Measurements from ENCODE around the gene PKDCC.

The PKDCC gene
- 0.31 to 0.77 reads per million in 2 donors for total RNA-seq

- DNase-seq = peak; percentile 30
Measured at GRCh38 chr2:42047488-42048298, at the start of gene PKDCC. Gene PKDCC (plus strand): TSS chr2:42048021. CDS start chr2:42048200, 179 bp downstream.

DNA sequence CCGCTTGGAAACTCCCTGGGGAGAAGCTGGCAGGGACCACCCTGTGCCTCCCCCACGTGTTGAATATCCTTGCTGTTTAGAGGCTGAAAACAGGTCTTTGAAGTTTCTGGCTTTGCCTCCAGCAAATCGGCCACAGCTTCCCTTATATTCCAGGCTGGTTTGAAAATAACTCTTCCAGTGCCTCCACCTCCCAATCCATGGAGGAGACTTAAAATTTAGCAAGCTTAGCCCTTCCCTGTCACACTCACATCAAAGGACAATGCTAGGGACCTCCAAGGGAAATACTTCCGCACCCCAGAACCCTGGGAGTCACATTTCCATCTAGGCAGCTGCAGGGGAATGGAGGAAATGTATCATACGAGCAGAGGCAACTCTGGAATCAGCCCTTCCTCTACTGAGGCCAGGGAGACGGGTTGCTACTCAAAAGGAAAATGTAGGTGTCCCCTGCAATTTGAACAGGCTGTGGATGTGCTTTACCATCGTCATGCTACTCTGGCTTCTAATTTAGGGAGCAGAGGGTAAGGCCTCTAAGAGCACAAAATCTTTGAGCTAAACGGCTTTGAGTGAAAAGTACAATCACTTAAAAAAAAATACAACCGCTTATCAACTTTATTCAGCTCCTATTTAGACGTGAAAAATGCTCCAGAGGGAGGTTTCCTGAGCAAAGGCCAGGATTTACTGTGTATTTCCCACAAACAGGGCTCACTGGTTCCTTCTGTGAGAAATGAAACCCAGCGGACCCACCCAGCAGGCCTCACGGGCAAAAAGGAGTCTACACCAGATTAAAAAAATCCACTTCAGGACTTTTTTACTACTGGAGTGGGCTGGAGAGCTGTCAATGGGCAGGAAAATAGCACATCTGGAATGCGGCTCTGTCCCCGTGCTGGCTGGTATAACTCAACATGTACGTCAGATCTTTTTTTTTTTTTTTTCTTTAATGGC, 49.4 kb upstream of the PKDCC start:
- no peak for DNase-seq

DNA sequence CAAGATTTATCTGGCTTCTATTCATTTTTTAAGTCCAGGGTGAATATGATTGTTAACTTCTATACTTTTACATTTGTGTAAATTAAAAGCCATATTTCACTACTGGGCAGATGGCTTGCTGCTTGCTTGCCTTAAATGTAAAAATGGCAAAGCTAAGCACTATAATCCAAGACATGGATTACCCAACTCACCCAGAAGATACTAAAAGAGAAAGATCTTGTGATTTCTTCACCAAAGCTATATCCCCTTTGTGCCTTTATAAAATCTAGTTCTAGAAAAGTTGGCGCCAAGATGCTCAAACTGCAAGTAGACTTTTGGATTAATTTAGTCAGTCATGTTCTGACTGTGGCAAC, 48.7 kb upstream of the PKDCC start:
- DNase-seq = no peak

GRCh38 chr2:41999592-42000281, 48.1 kb upstream of the PKDCC start:
- DNase-seq = no peak

- DNase-seq = no peak
Measured at GRCh38 chr2:42001711-42002201, 46.1 kb upstream of the PKDCC start.

DNA sequence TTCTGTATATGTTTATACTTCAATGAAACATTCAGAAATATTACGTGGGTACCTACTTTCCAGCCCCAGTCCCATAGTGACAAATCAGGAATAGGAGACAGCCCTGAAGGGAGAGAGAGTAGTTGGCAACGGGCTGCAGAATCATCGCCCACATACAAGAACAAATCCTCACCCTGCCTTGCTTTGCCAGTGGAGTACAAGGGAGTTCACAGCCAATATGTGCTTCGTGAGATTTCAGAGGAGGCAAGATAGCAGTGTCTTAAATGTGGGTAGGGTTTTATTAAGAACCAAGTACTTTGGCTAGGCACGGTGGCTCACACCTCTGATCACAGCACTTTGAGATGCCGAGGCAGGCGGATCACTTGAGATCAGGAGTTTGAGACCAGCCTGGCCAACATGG, 40.3 kb upstream of the PKDCC start:
- no peak for DNase-seq

- no peak for DNase-seq
Measured at GRCh38 chr2:42008241-42008921, 39.4 kb upstream of the PKDCC start.

DNA sequence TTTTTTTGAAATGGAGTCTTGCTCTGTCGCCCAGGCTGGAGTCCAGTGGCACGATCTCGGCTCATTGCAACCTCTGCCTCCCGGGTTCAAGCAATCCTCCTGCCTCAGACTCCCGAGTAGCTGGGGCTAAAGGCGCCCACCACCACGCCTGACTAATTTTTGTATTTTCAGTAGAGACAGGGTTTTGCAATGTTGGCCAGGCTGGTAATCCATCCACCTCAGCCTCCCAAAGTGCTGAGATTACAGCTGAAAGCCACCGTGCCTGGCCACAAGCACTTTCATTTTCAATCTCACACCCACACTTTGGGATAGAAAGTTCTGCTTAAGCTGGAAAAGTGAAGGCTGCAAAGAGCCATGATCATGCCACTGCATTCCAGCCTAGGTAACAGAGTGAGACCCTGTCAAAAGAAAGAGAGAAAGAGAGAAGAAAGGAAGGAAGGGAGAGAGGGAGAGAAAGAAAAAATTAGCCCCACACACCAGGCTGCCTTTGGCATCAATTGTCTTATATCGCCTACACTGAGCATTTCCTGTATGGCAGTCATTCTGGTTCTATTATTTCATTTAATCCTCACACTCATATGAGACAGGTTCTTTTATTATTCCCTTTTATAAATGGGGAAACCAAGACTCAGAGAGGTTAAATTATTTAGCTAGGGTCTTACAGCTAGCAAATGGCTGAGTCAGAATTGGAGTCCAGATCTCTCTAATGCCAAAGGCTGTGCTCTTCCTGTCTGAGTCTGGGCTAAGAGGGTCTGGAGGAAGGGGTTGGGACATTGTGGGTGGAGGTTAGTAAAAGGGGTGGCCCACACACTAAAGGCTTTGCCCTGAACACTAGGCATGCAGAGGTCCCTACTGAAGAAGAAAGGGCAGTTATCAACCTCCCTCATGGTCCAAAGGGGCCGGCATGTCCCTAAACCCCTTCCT, 37.9 kb upstream of the PKDCC start:
- DNase-seq = no peak

GRCh38 chr2:42010743-42011298, 37.0 kb upstream of the PKDCC start:
- DNase-seq = no peak

DNA sequence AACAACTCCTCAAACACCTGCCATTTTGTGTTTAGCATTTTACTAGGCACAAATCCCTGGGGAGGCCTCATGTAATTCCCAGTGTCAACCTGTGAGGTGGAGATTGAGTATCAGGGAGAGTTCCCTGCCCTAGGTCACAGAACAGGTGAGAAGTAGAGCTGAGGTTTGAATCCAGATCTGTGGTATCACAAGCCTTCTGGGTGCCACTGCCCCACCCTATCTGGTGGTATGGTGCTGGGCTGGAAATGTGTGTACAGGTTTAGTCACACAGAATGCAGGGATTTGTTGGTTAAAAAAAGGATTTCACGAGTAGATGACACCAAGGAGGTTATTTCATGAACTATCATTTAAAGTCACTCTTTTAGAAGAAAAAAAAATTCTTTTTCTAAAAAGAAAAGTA, 35.7 kb upstream of the PKDCC start:
- DNase-seq = no peak

GRCh38 chr2:42012651-42013050, 35.2 kb upstream of the PKDCC start:
- no peak for DNase-seq

DNA sequence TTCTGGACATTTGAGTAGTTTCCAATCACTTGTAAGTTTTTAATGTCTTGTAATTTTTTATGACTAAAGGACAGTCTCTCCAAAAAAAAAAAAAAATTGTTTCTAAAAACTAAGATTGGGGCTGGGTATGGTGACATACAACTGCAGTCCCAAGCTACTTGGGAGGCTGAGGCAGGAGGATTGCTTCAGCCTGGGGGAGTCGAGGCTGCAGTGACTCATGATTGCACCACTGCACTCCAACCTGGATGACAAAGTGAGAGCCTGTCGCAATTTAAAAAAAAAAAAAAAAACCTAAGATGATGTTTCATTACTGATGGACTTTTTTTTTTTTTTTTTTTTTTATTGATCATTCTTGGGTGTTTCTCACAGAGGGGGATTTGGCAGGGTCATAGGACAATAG, 34.4 kb upstream of the PKDCC start:
- no peak for DNase-seq

DNA sequence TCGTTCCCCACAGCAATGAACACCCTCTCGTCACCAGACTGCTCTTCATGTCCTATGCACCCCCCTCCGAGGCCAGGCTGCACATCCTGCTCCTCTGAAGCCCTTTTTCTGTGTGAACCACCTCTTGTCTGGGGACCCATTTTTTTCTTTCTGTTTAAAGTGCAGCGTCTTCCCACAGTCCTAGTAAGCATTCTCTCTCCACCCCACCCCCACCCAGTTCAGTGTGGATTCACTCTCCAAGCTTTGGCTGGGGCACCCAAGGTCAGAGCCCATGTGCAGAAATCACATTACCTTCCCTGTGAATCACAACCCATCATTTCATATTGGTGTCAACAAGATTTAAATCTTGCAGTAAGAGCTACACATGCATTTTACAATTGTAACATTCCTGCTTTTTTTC, 26.4 kb upstream of the PKDCC start:
- DNase-seq = no peak

- no peak for DNase-seq
Measured at GRCh38 chr2:42025151-42025582, 22.7 kb upstream of the PKDCC start.

GRCh38 chr2:42026272-42026671, 21.5 kb upstream of the PKDCC start:
- DNase-seq = no peak

DNA sequence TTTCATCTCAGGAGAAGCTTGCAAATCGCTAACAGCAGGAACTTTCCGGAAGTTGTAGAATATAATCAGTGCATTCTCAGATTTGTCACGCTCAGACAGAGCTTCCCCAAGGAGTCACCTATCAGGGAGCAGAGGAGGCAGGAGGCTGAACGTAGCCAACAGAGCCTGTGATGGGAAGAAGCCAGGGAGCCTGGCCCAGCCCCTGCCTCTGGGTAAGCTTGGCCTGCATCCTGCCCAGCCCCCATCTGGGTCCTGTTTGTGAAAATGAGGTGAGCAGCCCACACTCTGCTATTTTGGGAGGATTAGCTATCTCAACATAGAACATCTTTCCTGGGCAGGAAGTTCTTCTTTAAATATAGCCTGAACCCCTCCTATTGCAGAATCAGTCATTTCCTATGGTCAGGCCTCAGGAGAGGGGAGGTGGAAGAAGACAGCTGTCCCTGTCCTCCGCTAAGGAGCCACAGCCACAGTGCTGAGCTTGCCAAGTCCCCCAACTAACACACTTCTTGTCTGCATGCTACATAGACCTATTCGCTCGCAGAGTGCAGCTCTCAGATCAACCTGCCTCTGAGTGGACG, 19.2 kb upstream of the PKDCC start:
- no peak for DNase-seq

GRCh38 chr2:42029171-42029570, 18.6 kb upstream of the PKDCC start:
- DNase-seq = no peak

- DNase-seq = no peak
Measured at GRCh38 chr2:42029639-42030199, 18.1 kb upstream of the PKDCC start.

- DNase-seq = no peak
Measured at GRCh38 chr2:42030200-42030759, 17.5 kb upstream of the PKDCC start.

DNA sequence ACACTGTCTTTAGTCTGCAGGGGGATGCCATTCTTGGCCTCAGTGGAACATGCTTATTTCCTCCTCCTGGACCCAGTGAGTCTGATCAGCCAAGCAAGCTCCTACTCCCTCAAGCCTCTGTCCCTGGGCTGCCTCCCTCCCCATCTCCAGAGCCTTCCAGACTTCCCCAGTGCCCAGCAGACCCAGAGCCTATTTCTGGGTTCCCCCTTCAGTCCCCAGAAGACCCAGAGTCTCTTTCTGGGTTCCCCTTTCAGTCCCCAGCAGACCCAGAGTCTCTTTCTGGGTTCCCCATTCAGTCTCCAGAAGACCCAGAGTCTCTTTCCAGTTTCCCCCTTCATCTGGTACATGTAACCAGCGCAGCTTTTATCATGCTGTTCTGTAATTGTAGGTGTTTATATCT, 17.0 kb upstream of the PKDCC start:
- DNase-seq = no peak

Measured in activated gamma-delta T cell (primary cell).